Type B pancreatic cell (in vitro differentiated cells): ENCODE measurements around the gene CAMTA1. TPM values are rescaled to one million over a fixed set of nuclear protein-coding genes. Genes with fewer than 3 reads are reported as not detected.

Source experiments
- DNase-seq: peaks from one replicate; pipeline ENCODE4 v3.0.0; 2021; ENCODE audit warnings: mixed read lengths; ENCODE audit not compliant: unreplicated experiment; ENCODE audit errors: extremely low spot score
- H3K27ac Mint-ChIP-seq: 2 replicates; pipeline ENCODE4 v1.8.0; 2021; ENCODE audit warnings: mild to moderate bottlenecking, mixed read lengths
- H3K27me3 Mint-ChIP-seq: 2 replicates; pipeline ENCODE4 v1.8.0; 2021; ENCODE audit warnings: mixed read lengths
- H3K36me3 Mint-ChIP-seq: 2 replicates; pipeline ENCODE4 v1.8.0; 2021; ENCODE audit warnings: mixed read lengths
- H3K4me1 Mint-ChIP-seq: one replicate; pipeline ENCODE4 v1.8.0; 2021; ENCODE audit warnings: mixed read lengths; ENCODE audit not compliant: unreplicated experiment
- H3K4me3 Mint-ChIP-seq: 2 replicates; pipeline ENCODE4 v1.8.0; 2021; ENCODE audit warnings: mild to moderate bottlenecking, mixed read lengths
- H3K9me3 Mint-ChIP-seq: 2 replicates; pipeline ENCODE4 v1.8.0; 2021; ENCODE audit warnings: mixed read lengths
- CTCF ChIP-seq: fragments of 200-600 bp; sonication (generic); conservative IDR thresholded peaks from 2 replicates; pipeline ENCODE4 v1.5.0; 2021; ENCODE audit warnings: antibody characterized with exemption, mild to moderate bottlenecking
- total RNA-seq: library from RNA; stranded (reverse); gene quantifications from 2 replicates; pipeline ENCODE4 v1.2.1, GENCODE V29; 2021; ENCODE audit warnings: low replicate concordance

CAMTA1 gene
- total RNA-seq, 1 donor from 2014 or later: 82.5 TPM

GRCh38 chr1:7185721-7186120 lies 400.5 kb downstream of the CAMTA1 start:
- Mint-ChIP-seq H3K4me1 (no peaks in the 10 kb centered on the region), H3K36me3 (no peaks in the 10 kb centered on the region), H3K9me3 (no peaks in the 10 kb centered on the region), H3K27ac (no peak overlapping the region), H3K4me3 (no peak overlapping the region), H3K27me3 (peaks cover 32% of the 10 kb centered on the region)
- no peak for TF ChIP-seq CTCF
- no peak for DNase-seq

GRCh38 chr1:7186382-7187111 lies 401.3 kb downstream of the CAMTA1 start:
- TF ChIP-seq CTCF: no peak
- Mint-ChIP-seq H3K4me1 (no peaks in the 10 kb centered on the region), H3K4me3 (no peak overlapping the region), H3K27ac (no peak overlapping the region), H3K9me3 (no peaks in the 10 kb centered on the region), H3K27me3 (peaks cover 32% of the 10 kb centered on the region), H3K36me3 (no peaks in the 10 kb centered on the region)
- no peak for DNase-seq

GRCh38 chr1:7187112-7187493 lies 401.8 kb downstream of the CAMTA1 start:
- no peaks in the 10 kb centered on the region for H3K36me3 Mint-ChIP-seq
- H3K27ac Mint-ChIP-seq: no peak overlapping the region
- H3K27me3 Mint-ChIP-seq: peaks cover 29% of the 10 kb centered on the region
- no peak for DNase-seq
- no peaks in the 10 kb centered on the region for H3K4me1 Mint-ChIP-seq
- no peak overlapping the region for H3K4me3 Mint-ChIP-seq
- no peak for TF ChIP-seq CTCF
- H3K9me3 Mint-ChIP-seq: no peaks in the 10 kb centered on the region

- no peak for TF ChIP-seq CTCF
- Mint-ChIP-seq H3K36me3 (no peaks in the 10 kb centered on the region), H3K9me3 (no peaks in the 10 kb centered on the region), H3K4me1 (no peaks in the 10 kb centered on the region), H3K27ac (no peak overlapping the region), H3K27me3 (peaks cover 15% of the 10 kb centered on the region), H3K4me3 (no peak overlapping the region)
- DNase-seq: no peak
These were observed 405.0 kb downstream of the CAMTA1 start for GRCh38 chr1:7190261-7190660.

- Mint-ChIP-seq H3K36me3 (no peaks in the 10 kb centered on the region), H3K4me3 (no peak overlapping the region), H3K9me3 (no peaks in the 10 kb centered on the region), H3K4me1 (no peaks in the 10 kb centered on the region), H3K27ac (no peak overlapping the region), H3K27me3 (peaks cover 13% of the 10 kb centered on the region)
- TF ChIP-seq CTCF: no peak
- no peak for DNase-seq
These were observed 407.2 kb downstream of the CAMTA1 start for GRCh38 chr1:7192453-7192852.
